ENCODE measurements around the gene MKRN2OS. TPM values are rescaled to one million over a fixed set of nuclear protein-coding genes. Genes with fewer than 3 reads are reported as not detected.

Gene MKRN2OS
- polyA plus RNA-seq, 2 of the 4 experiments (the other 2 are of a cell fraction): not detected

- Histone ChIP-seq H3K9me3 (no peaks in the 10 kb centered on the region), H3K4me2 (peak overlapping the region; percentile 98), H3K27ac (no peak overlapping the region), H3K4me3 (no peak overlapping the region), H3K4me1 (peaks cover 33% of the 10 kb centered on the region)
- ChIA-PET POLR2A (interaction anchor here (1.5 kb wide), 1 partner anchor 283 kb away, joined by 4 read pairs; the partner anchor contains the start of gene RPL32), CTCF (interaction anchor here (1.1 to 1.4 kb wide), 3 partner anchors 79 to 292 kb away, joined by 3 read pairs; no protein-coding TSS in a partner anchor)
- FAIRE-seq: no peak
- DNase-seq (ENCODE audit: low read depth in 1 of 2, low spot score in 1 of 2): no peak
- no peak for ATAC-seq
- TF ChIP-seq CEBPB (IDR thresholded peaks at IDR 0.05) (no peak), JUN (IDR thresholded peaks at IDR 0.05) (no peak), EHMT2 (IDR thresholded peaks at IDR 0.05; ENCODE audit: low read depth) (no peak), EHF (CRISPR knock-in tag; IDR thresholded peaks at IDR 0.05) (no peak), MAX (IDR thresholded peaks at IDR 0.05) (no peak), CHD4 (IDR thresholded peaks at IDR 0.05; ENCODE audit: borderline replicate concordance) (no peak), MAZ (IDR thresholded peaks at IDR 0.05; ENCODE audit: borderline replicate concordance, low read depth, low read length) (no peak)
- WGBS (ENCODE audit: missing lambda C conversion rate): 82% methylated on average over 4 of the region's 4 CpGs
Observed at GRCh38 chr3:12558706-12559105, 13.4 kb upstream of the MKRN2OS start.

GRCh38 chr3:12557473-12558100 lies 12.3 kb upstream of the MKRN2OS start:
- POLR2A ChIA-PET: interaction anchor here (1.5 kb wide), 1 partner anchor 284 kb away, joined by 4 read pairs; the partner anchor contains the start of gene RPL32
- DNase-seq (ENCODE audit: low read depth in 1 of 2, low spot score in 1 of 2): no peak

GRCh38 chr3:12556690-12557472 lies 11.6 kb upstream of the MKRN2OS start, which contains the start of gene MKRN2:
Gene MKRN2 (plus strand): TSS chr3:12557087. CDS start chr3:12557151, 64 bp downstream.
- POLR2A ChIA-PET: interaction anchor here (0.7 to 1.2 kb wide), 2 partner anchors 73 to 107 kb away, joined by 3 to 4 read pairs; partner anchors contain the start of gene TSEN2
- ATAC-seq (peak; percentile 91 to 96), FAIRE-seq (no peak)
- TF ChIP-seq RFX5 (IDR thresholded peaks at IDR 0.05) (0 out of 2 replicates have a peak, but pooled peaks have one; percentile 52), FOXS1 (CRISPR knock-in tag; IDR thresholded peaks at IDR 0.05) (no peak), GATA3 (IDR thresholded peaks at IDR 0.05; ENCODE audit: borderline replicate concordance) (peak; percentile 24; the same call in 1 of the 2 replicates), SREBF2 (IDR thresholded peaks at IDR 0.05) (no peak), HES2 (IDR thresholded peaks at IDR 0.05) (no peak), HEYL (CRISPR knock-in tag; IDR thresholded peaks at IDR 0.05) (no peak), MAX (IDR thresholded peaks at IDR 0.05) (peak; percentile 92), MAFK (IDR thresholded peaks at IDR 0.05; ENCODE audit: partially characterized antibody) (no peak), FOSL2 (IDR thresholded peaks at IDR 0.05) (no peak), FOSL2 (CRISPR knock-in tag; IDR thresholded peaks at IDR 0.05) (peak; percentile 44; the same call in 1 of the 2 replicates), KDM1A (IDR thresholded peaks at IDR 0.05; ENCODE audit: low read depth) (no peak), TFCP2L1 (CRISPR knock-in tag; IDR thresholded peaks at IDR 0.05) (0 out of 2 replicates have a peak, but pooled peaks have one; percentile 31), CBX8 (IDR thresholded peaks at IDR 0.05) (no peak), EP300 (IDR thresholded peaks at IDR 0.05) (no peak), ATOH8 (CRISPR knock-in tag; IDR thresholded peaks at IDR 0.05; ENCODE audit: low read depth) (no peak)

More at GRCh38 chr3:12557473-12558100, 12.3 kb upstream of the MKRN2OS start:
- TF ChIP-seq KDM5A (IDR thresholded peaks at IDR 0.05) (0 out of 2 replicates have a peak, but pooled peaks have one; percentile 10), BCL3 (IDR thresholded peaks at IDR 0.05) (no peak), SMC3 (IDR thresholded peaks at IDR 0.05) (no peak), ZC3H11A (IDR thresholded peaks at IDR 0.05) (no peak), EP300 (IDR thresholded peaks at IDR 0.05) (no peak), MYC (IDR thresholded peaks at IDR 0.05; ENCODE audit: borderline replicate concordance, low read length) (no peak), CEBPB (IDR thresholded peaks at IDR 0.05) (peak in 1 of 2 experiments; percentile 27; a peak in 1 of 4 replicates), CBX8 (IDR thresholded peaks at IDR 0.05) (no peak)
- 2% methylated on average over 18 of the region's 18 CpGs for WGBS (ENCODE audit: missing lambda C conversion rate)
- no peak for ATAC-seq
- Histone ChIP-seq H3K4me3 (peak overlapping the region; percentile 86), H3K9me3 (no peaks in the 10 kb centered on the region), H3K27ac (peak overlapping the region; percentile 92 to 93), H3K4me1 (peaks cover 25% of the 10 kb centered on the region), H3K4me2 (peak overlapping the region; percentile 98)
- FAIRE-seq: no peak
- CTCF ChIA-PET: interaction anchor here (0.8 to 1.4 kb wide), 3 partner anchors 13 to 123 kb away, joined by 3 to 4 read pairs (median 3); no protein-coding TSS in a partner anchor

More at GRCh38 chr3:12556690-12557472, 11.6 kb upstream of the MKRN2OS start, which contains the start of gene MKRN2:
- H3K27ac ChIP-seq: peak within 1 kb of the TSS; percentile 92 to 93
- 1% methylated on average over 15 of the region's 77 CpGs for WGBS (ENCODE audit: missing lambda C conversion rate)
- H3K9me3 ChIP-seq: no peaks in the 10 kb centered on the region
- H3K4me3 ChIP-seq: peak within 1 kb of the TSS; percentile 86
- H3K4me1 ChIP-seq: peaks cover 23% of the 10 kb centered on the region
- CTCF ChIA-PET: interaction anchor here (0.8 to 1.2 kb wide), 2 partner anchors 14 to 124 kb away, joined by 3 to 4 read pairs; no protein-coding TSS in a partner anchor
- H3K4me2 ChIP-seq: peak within 1 kb of the TSS; percentile 98
- peak; percentile 74 to 91 for DNase-seq (ENCODE audit: low read depth in 1 of 2, low spot score in 1 of 2)

All from A549 (cell line).